EH (cell line): ENCODE measurements around the gene ADAT2.
A peak's percentile ranks its signal among the peaks of the same experiment; 100 is the strongest.

ENCODE experiments used
- DNase-seq: peaks from one replicate; pipeline ENCODE4 v3.0.0-alpha.2; 2015; ENCODE audit warnings: low read depth

The ADAT2 gene

GRCh38 chr6:143397227-143398222 is 53.0 kb downstream of the ADAT2 start:
- DNase-seq = peak; percentile 77

- no peak for DNase-seq
These were observed 53.8 kb downstream of the ADAT2 start for GRCh38 chr6:143396497-143397226.

GRCh38 chr6:143395699-143396098 is 54.8 kb downstream of the ADAT2 start:
- DNase-seq = no peak

GRCh38 chr6:143394389-143394788 is 56.1 kb downstream of the ADAT2 start:
- DNase-seq = peak; percentile 78

GRCh38 chr6:143390278-143390677 is 60.2 kb downstream of the ADAT2 start:
- no peak for DNase-seq

- no peak for DNase-seq
These were observed 64.9 kb downstream of the ADAT2 start for GRCh38 chr6:143385636-143386035.

GRCh38 chr6:143376861-143377260 is 73.6 kb downstream of the ADAT2 start:
- peak; percentile 59 for DNase-seq

GRCh38 chr6:143376375-143376774 is 74.1 kb downstream of the ADAT2 start:
- no peak for DNase-seq

GRCh38 chr6:143375022-143375585 is 75.4 kb downstream of the ADAT2 start:
- no peak for DNase-seq

GRCh38 chr6:143374014-143374413 is 76.5 kb downstream of the ADAT2 start:
- no peak for DNase-seq
